ENCODE data around the gene FAM163B. TPM values are rescaled to one million over a fixed set of nuclear protein-coding genes. Genes with fewer than 3 reads are reported as not detected.

Gene FAM163B
- total and polyA plus RNA-seq, 4 donors = 2.1 to 4.0 (median 3.4) TPM

- no peak for TF ChIP-seq CTCF (IDR thresholded peaks at IDR 0.05; ENCODE audit: low read depth, low read length, missing input control)
- TF ChIP-seq FOXA1 (IDR thresholded peaks at IDR 0.05) = no peak
- no peak for TF ChIP-seq RXRA (IDR thresholded peaks at IDR 0.05)
- no peak for TF ChIP-seq TAF1 (conservative IDR thresholded peaks at IDR 0.05)
- TF ChIP-seq FOXA2 (IDR thresholded peaks at IDR 0.05) = no peak
- TF ChIP-seq, protein P1, sequence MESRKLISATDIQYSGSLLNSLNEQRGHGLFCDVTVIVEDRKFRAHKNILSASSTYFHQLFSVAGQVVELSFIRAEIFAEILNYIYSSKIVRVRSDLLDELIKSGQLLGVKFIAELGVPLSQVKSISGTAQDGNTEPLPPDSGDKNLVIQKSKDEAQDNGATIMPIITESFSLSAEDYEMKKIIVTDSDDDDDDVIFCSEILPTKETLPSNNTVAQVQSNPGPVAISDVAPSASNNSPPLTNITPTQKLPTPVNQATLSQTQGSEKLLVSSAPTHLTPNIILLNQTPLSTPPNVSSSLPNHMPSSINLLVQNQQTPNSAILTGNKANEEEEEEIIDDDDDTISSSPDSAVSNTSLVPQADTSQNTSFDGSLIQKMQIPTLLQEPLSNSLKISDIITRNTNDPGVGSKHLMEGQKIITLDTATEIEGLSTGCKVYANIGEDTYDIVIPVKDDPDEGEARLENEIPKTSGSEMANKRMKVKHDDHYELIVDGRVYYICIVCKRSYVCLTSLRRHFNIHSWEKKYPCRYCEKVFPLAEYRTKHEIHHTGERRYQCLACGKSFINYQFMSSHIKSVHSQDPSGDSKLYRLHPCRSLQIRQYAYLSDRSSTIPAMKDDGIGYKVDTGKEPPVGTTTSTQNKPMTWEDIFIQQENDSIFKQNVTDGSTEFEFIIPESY (IDR thresholded peaks at IDR 0.05) = no peak
- TF ChIP-seq SP1 (IDR thresholded peaks at IDR 0.05) = no peak
- no peak for TF ChIP-seq RAD21 (IDR thresholded peaks at IDR 0.05)
- TF ChIP-seq JUND (IDR thresholded peaks at IDR 0.05) = no peak
- no peak for TF ChIP-seq HNF4A (conservative IDR thresholded peaks at IDR 0.05)
Observed at GRCh38 chr9:133642708-133643361, 33.6 kb upstream of the FAM163B start (continued).

DNA sequence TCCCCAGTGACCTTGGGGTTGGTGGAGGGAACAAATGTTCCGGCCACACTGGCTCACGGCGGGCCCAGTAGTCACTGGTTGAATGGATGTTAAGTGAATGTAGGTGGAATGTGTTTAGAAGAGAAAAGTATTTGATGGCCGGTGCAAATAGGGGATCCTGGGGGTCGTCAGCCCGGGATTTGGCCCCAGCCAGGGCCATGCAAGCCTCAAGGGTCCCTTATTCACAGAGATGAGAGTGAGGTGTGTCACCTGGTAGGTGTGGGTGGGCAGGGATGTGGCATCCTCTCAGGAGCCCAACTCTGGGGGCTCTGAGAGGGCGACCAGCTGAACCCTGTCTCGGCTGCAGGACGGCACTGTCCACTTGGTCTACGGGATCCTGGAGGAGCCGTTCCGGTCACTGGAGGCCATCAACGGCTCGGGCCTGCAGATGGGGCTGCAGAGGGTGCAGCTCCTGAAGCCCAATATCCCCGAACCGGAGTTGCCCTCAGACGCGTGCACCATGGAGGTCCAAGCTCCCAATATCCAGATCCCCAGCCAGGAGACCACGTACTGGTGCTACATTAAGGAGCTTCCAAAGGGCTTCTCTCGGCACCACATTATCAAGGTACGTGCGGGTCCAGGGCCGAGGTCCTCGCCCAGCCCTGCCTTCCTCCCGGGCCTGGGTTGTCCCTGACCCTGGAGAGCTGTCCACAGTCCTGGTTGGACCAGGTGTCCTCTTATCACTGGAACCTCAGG is 32.8 kb upstream of the FAM163B start:
- H3K27me3 ChIP-seq (ENCODE audit: control insufficient read depth in 4 of 4, insufficient read depth in 4 of 4, low read length in 3 of 4) = no peaks in the 10 kb centered on the region
- H3K27ac ChIP-seq (ENCODE audit: low read depth in 1 of 2, low read length in 2 of 2) = no peak overlapping the region
- DNase-seq (ENCODE audit: low spot score) = no peak
- no peaks in the 10 kb centered on the region for H3K36me3 ChIP-seq (ENCODE audit: control insufficient read depth in 4 of 4, insufficient read depth in 3 of 4, low read depth in 1 of 4, low read length in 3 of 4)
- H3K4me1 ChIP-seq (ENCODE audit: control insufficient read depth in 4 of 4, insufficient read depth in 4 of 4, low read length in 3 of 4) = no peaks in the 10 kb centered on the region
- no peak overlapping the region for H3K9ac ChIP-seq (ENCODE audit: low read depth in 1 of 2, low read length in 2 of 2)
- H3K9me3 ChIP-seq (ENCODE audit: control insufficient read depth in 4 of 4, low read length in 3 of 4) = no peaks in the 10 kb centered on the region
- TF ChIP-seq, protein P2, sequence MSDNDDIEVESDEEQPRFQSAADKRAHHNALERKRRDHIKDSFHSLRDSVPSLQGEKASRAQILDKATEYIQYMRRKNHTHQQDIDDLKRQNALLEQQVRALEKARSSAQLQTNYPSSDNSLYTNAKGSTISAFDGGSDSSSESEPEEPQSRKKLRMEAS (IDR thresholded peaks at IDR 0.05) = no peak
- no peak for TF ChIP-seq RXRA (IDR thresholded peaks at IDR 0.05)
- no peak for TF ChIP-seq YY1 (IDR thresholded peaks at IDR 0.05)
- no peak for TF ChIP-seq JUND (IDR thresholded peaks at IDR 0.05)
- no peak for TF ChIP-seq CTCF (IDR thresholded peaks at IDR 0.05; ENCODE audit: low read depth, low read length, missing input control)
- TF ChIP-seq RAD21 (IDR thresholded peaks at IDR 0.05) = no peak
- TF ChIP-seq ATF3 (IDR thresholded peaks at IDR 0.05) = no peak
- no peak for TF ChIP-seq HNF4A (conservative IDR thresholded peaks at IDR 0.05)
- H3K4me3 ChIP-seq (ENCODE audit: low read depth in 1 of 3, low read length in 3 of 3) = no peak overlapping the region
- WGBS = 89% methylated on average over 25 of the region's 25 CpGs

Data from liver (tissue), 9 donors.